ENCODE results near the gene CITED4.

CITED4 gene

DNA sequence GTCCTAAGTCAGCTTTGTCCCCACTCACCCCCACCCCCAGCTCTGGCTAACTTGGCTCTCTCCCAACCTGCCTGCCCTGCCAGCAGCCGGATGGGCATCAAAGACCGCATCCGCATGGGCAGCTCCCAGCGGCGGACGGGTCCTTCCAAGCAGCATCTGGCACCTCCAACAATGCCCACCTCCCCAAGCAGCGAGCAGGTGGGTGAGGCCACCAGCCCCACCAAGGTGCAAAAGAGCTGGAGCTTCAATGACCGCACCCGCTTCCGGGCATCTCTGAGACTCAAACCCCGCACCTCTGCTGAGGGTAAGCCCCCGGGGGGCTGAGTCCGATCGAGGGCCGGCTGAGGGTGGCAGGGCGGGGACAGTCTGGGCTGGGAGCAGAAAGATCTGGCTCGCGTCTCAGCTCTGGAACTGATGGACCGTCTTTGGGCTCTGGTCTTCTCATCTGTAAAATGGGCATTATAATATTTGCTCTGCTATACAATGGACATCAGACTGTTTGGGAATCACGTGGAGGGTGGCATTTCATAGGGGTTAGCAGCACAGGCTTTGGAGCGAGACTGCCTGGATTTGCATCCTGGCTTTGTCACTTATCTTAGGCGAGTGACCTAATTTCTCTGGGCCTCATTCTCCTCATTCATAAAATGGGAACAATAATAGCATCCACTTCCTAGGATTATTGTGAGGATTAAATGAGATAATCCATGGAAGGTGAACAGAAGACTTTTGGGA lies 31.0 kb downstream of the CITED4 start:
- DNase-seq = no peak

DNA sequence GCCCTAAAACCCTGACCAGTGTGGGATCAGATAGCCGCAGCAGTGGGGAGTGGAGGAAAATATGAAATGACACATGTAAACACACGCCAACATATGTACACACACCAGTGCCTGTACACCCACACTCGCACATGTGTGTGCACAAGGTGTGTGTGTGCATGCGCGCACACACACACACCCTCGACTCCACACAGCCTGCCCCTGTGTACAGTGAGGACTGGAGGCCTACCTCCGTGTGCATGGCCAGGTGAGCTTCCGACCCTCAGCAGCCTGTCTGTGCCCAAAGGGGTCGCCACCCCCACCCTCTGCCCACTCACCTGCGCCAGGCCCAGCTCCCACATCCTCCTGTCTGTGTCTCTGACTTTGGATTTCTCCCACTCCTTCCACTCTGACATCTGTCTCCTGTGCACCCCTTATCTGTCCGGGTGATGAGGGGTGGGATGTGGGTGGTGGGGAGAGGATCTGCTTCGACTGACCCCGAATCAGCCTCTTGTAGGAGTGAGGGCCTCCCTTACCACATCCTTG lies 31.7 kb downstream of the CITED4 start:
- no peak for DNase-seq

DNA sequence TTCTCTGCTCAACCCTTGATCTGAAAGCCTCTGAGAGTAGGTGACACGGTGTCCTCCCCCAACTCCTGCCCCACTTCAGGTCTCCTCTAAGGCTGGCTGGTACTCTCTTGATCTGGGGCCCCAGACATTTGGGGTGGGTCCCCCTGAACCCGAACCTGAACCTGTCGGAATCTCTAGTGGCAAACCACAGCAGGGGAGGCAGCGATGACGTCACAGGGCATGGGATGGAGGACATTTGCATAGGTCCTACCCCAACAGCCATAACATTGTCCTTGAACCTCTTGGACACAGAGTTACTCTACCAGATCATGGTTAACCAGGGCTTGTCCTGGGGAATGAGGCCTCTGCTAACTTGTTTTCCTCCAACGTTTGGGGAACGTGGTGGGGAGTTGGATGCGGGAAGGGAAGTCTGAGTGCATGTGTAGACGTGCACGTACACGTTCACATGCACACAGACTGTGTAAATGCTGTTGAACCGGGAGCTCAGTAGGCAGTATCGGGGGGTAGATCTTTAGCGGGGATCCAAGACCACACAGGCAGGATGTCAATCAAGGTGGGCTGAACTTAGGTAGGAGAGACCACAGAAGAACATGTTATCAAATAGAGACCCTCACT lies 32.4 kb downstream of the CITED4 start:
- no peak for DNase-seq

GRCh38 chr1:40825996-40826395 lies 36.2 kb downstream of the CITED4 start:
- DNase-seq = no peak

DNA sequence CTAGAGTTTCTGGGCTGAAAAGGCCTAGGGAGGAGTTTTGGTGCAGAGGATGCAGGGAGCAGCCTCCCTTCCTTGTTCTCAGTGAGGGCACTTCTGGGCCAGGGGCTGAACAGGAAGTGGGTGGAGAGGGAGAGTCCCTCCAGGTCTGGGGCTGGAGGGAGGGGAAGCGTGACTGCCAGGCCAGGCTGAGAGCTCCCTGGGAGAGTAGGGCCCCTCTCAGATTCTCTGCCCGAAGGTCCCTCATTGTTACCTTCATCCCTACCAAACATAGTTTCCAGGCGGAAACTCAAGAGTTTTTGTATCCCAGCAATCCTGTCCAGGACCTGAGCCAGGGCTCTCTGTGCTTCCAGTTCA lies 36.8 kb downstream of the CITED4 start:
- DNase-seq = no peak

DNA sequence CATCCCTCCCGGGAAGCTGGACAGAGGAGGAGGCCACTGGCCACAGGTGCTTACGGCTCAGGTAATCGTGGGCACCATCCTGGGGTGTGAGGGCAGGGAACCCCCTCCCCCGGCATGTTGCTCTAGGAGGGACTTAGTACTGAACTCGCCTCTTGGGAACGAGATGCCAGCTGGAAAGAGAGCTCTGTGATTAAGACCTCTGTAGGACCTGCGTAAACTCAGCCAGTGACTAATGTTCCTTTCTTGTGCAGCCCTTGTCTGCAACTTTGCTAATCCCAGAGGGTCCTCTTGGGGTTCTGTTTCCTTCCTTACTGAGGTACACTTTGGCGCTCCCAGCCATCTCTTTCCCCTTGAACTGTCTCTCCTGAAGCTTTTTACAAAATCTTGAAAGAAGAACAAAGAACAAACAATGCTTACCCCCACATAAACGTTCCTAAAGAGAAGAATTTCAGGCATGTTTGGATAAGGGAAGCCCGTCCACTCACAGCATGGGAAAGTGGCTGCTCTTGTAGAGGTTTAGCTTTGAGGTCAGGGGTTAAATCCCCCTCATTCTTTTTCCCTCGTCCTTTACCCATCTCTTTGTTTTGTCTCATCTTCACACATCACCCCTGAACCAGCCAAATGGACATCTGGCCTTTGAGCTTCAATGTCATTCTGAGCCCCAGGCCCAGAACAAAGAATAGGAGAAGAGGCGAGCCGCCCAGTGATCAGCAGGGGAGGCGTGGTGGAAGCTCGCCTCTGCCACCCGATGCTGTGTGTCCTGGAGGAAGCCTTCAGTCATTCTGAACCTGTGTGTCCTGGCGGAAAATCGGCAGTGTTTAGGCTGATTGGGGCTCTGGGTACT lies 37.4 kb downstream of the CITED4 start:
- no peak for DNase-seq

DNA sequence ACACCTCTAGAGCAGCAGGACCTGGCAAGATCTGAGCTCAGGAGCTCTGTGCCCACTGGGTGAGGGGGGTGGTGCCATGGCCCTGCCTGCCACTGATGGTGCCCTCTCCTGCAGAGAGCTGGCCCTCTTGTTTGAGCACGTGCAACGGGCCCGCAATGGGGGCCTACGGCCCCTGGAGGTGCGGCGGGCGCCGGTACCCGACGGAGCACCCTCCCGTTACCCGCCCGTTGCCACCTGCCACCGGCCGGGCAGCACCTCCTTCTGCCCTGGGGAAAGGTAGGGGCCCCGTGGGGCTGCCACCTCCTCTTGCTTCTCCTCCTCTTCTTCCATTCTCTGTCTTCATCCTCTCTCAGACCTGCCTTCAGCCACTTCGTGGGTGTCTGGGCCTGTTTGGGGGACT lies 38.2 kb downstream of the CITED4 start:
- DNase-seq = no peak

DNA sequence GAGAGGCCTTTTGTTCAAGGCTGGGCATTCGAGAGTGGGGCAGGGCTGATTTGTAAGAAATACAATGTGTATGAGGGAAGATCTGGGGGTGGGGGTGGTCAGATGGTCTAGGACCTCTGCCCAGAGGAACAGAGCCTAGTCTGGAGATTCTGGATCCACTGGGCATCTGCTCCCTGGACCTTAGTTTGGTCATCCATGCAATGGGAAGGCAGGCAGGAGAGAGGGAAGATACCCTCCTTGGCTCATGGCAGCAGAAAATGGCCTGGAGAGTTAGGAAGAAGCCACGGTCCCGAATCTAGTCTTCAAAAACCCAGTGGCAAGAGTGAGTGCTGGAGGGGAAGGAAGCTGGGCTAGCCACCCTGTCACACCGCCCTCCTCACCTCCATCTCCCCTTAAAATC lies 38.8 kb downstream of the CITED4 start:
- no peak for DNase-seq

GRCh38 chr1:40822890-40823289 lies 39.3 kb downstream of the CITED4 start:
- no peak for DNase-seq

GRCh38 chr1:40820911-40821693 lies 41.1 kb downstream of the CITED4 start:
- no peak for DNase-seq

DNA sequence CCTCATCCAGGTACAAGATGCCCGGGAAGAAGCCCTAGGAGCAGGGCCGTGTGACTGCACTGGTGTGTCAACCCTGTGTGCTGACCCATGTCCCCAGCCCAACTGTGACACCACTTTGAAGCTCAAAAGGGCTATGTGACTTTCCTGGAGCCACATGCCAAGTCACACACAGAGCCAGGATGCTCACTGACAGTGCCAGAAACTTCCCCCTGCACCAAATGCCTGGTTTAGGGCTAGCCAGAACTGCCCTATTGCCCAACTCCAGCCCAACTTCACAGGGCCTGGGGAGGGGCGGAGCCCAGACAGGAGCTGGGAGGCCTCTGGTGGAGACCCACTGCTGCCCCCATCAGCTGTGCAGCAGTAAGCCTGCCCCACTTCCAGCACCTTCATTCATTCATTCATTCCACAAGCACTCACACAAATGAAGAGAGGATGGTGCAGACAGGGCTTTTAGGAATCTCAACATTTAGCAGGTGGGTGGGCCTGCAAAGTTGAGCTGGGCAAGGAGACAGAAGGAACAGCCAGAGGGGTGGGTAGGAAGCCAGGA lies 41.8 kb downstream of the CITED4 start:
- DNase-seq = no peak

DNA sequence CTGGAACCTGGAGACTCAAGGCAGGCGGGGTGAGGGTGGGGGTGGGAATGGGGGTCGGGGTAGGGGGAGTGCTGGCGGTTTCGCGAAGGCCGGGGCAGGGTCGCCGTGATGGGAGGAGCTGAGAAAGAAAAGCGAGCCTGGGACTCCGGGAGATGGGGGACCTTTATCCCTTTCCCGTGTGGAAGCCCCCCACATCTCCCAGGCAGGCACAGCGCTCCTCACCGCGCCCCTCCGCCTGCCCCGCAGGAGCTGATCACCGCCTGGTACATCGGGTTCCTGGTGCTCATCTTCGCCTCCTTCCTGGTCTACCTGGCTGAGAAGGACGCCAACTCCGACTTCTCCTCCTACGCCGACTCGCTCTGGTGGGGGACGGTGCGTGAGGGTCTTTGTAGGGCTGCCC lies 43.1 kb downstream of the CITED4 start:
- DNase-seq = no peak

GRCh38 chr1:40818264-40818961 lies 43.8 kb downstream of the CITED4 start:
- peak; percentile 86 for DNase-seq

GRCh38 chr1:40817791-40818263 lies 44.3 kb downstream of the CITED4 start:
- no peak for DNase-seq

GRCh38 chr1:40815420-40815819 lies 46.7 kb downstream of the CITED4 start:
- DNase-seq = no peak

Measured in activated CD4-positive, alpha-beta T cell treated with anti-CD3 and anti-CD28 coated beads, Interleukin-2, amount 50 U/mL, for 16 hours (primary cell).